ENCODE measurements around the gene EN1.

- TF ChIP-seq EZH2 (IDR thresholded peaks at IDR 0.05; ENCODE audit: low read length) (peak; percentile 89), CTCF (optimal IDR thresholded peaks at IDR 0.05 in 1 of 3, IDR thresholded peaks at IDR 0.05 in 1 of 3, conservative IDR thresholded peaks at IDR 0.05 in 1 of 3; ENCODE audit: extremely low read depth in 1 of 3, insufficient read depth in 2 of 3, low read length in 3 of 3) (no peak)
These were observed 12.3 kb downstream of the EN1 start for GRCh38 chr2:118834901-118835745.

Measured in keratinocyte (primary cell).